Neural cell (in vitro differentiated cells): ENCODE results near the gene HOXD3. TPM values are rescaled to one million over a fixed set of nuclear protein-coding genes. Genes with fewer than 3 reads are reported as not detected.

ENCODE experiments used
- H2AFZ ChIP-seq: fragments of 200-600, 300-800 bp; sonication (generic), shearing (Covaris generic); 2 replicates; pipeline ENCODE4 v1.6.0; 2014; ENCODE audit warnings: low read depth, mild to moderate bottlenecking, antibody characterized with exemption, low read length, moderate library complexity
- H3F3A ChIP-seq: fragments of 200-600 bp; shearing (Covaris generic); 2 replicates; pipeline ENCODE4 v1.6.1; 2016; ENCODE audit warnings: mild to moderate bottlenecking, moderate library complexity, mixed read lengths, antibody characterized with exemption, low read length; ENCODE audit not compliant: insufficient read depth, poor library complexity, severe bottlenecking
- H3K27ac ChIP-seq: fragments of 200-600, 300-800 bp; sonication (generic), shearing (Covaris generic); 2 replicates; pipeline ENCODE4 v1.5.1; 2014; ENCODE audit warnings: mild to moderate bottlenecking, low read length, moderate library complexity
- H3K27me3 ChIP-seq: fragments of 300-800, 200-600 bp; sonication (generic), shearing (Covaris generic); 2 replicates; pipeline ENCODE4 v1.6.0; 2014; ENCODE audit warnings: mild to moderate bottlenecking, low read depth, low read length, moderate library complexity; ENCODE audit not compliant: insufficient read depth
- H3K36me3 ChIP-seq: fragments of 300-800, 200-600 bp; sonication (generic), shearing (Covaris generic); 2 replicates; pipeline ENCODE4 v1.5.1; 2014; ENCODE audit warnings: mild to moderate bottlenecking, antibody characterized with exemption, low read length, moderate library complexity; ENCODE audit not compliant: insufficient read depth
- H3K4me2 ChIP-seq: fragments of 300-800, 200-600 bp; sonication (generic), shearing (Covaris generic); 2 replicates; pipeline ENCODE4 v1.6.0; 2014; ENCODE audit warnings: mild to moderate bottlenecking, low read length
- H3K4me3 ChIP-seq: fragments of 300-800, 200-600 bp; sonication (generic), shearing (Covaris generic); 2 replicates; pipeline ENCODE4 v1.5.1; 2014; ENCODE audit warnings: mild to moderate bottlenecking, low read length, moderate library complexity
- H3K79me2 ChIP-seq: fragments of 200-600 bp; shearing (Covaris generic); replicated peaks from 2 replicates; pipeline ENCODE4 v1.6.0; 2014; ENCODE audit warnings: mild to moderate bottlenecking, low read length, moderate library complexity; ENCODE audit not compliant: insufficient read depth
- H3K9ac ChIP-seq: fragments of 300-800, 200-600 bp; sonication (generic), shearing (Covaris generic); 2 replicates; pipeline ENCODE4 v1.6.1; 2016; ENCODE audit warnings: mild to moderate bottlenecking, low read length, mixed read lengths
- H3K9me2 ChIP-seq: fragments of 200-600 bp; shearing (Covaris generic); 2 replicates; pipeline ENCODE4 v1.6.1; 2016; ENCODE audit warnings: mild to moderate bottlenecking, low read length, mixed read lengths; ENCODE audit not compliant: insufficient read depth
- H3K9me3 ChIP-seq: fragments of 200-600, 300-800 bp; sonication (generic), shearing (Covaris generic); 2 replicates; pipeline ENCODE4 v1.6.1; 2016; ENCODE audit warnings: mild to moderate bottlenecking, mixed run types, low read length, moderate library complexity, mixed read lengths
- H4K20me1 ChIP-seq: fragments of 200-600 bp; shearing (Covaris generic); 2 replicates; pipeline ENCODE4 v1.6.1; 2016; ENCODE audit warnings: mild to moderate bottlenecking, mixed run types; ENCODE audit not compliant: insufficient read depth
- CTCF ChIP-seq: fragments of 450-650 bp; IDR thresholded peaks from 2 replicates; pipeline ENCODE4 v1.5.1; 2014; ENCODE audit warnings: antibody characterized with exemption, mild to moderate bottlenecking, moderate library complexity; ENCODE audit not compliant: poor library complexity, severe bottlenecking
- EP300 ChIP-seq: fragments of 450-650 bp; conservative IDR thresholded peaks from 2 replicates; pipeline ENCODE4 v1.6.1; 2014; ENCODE audit warnings: antibody characterized with exemption, mild to moderate bottlenecking, moderate library complexity; ENCODE audit not compliant: poor library complexity, severe bottlenecking
- EZH2 ChIP-seq: fragments of 200-600, 300-800 bp; shearing (Covaris generic), sonication (generic); IDR thresholded peaks from 2 replicates; pipeline ENCODE4 v1.6.1; 2014; ENCODE audit warnings: antibody characterized with exemption, low read length, borderline replicate concordance, mild to moderate bottlenecking; ENCODE audit not compliant: insufficient read depth, poor library complexity, severe bottlenecking
- RAD21 ChIP-seq: fragments of 450-650 bp; conservative IDR thresholded peaks from 2 replicates; pipeline ENCODE4 v1.6.1; 2014; ENCODE audit warnings: antibody characterized with exemption, mild to moderate bottlenecking, moderate library complexity
- REST ChIP-seq: IDR thresholded peaks from 2 replicates; pipeline ENCODE4 v1.6.1; 2012; ENCODE audit warnings: borderline replicate concordance
- SMC3 ChIP-seq: fragments of 450-650 bp; conservative IDR thresholded peaks from 2 replicates; pipeline ENCODE4 v1.6.1; 2014; ENCODE audit warnings: antibody characterized with exemption, mild to moderate bottlenecking, moderate library complexity; ENCODE audit not compliant: poor library complexity
- TAF1 ChIP-seq: IDR thresholded peaks from 2 replicates; pipeline ENCODE4 v1.6.1; 2012; ENCODE audit warnings: low read depth
- polyA plus RNA-seq: library from polyadenylated mRNA; depleted of rRNA; stranded (reverse); fragments of >200 nt; gene quantifications from 2 replicates; pipeline ENCODE4 v1.2.3, GENCODE V29; 2014

HOXD3 gene
- polyA plus RNA-seq, 1 donor from 2014 or later = not detected

- no peaks in the 10 kb centered on the region for H3K79me2 ChIP-seq
- peaks cover 100% of the 10 kb centered on the region for H3K27me3 ChIP-seq
- no peak overlapping the region for H3K4me2 ChIP-seq
- peaks cover 23% of the 10 kb centered on the region for H3K9me3 ChIP-seq
- TF ChIP-seq RAD21 (no peak), TAF1 (no peak), EZH2 (no peak), EP300 (no peak), CTCF (no peak), REST (no peak)
- no peak overlapping the region for H3K27ac ChIP-seq
- no peaks in the 10 kb centered on the region for H4K20me1 ChIP-seq
- no peaks in the 10 kb centered on the region for H3K36me3 ChIP-seq
- H2AFZ ChIP-seq = no peak overlapping the region
- H3K9me2 ChIP-seq = no peaks in the 10 kb centered on the region
- H3F3A ChIP-seq = no peaks in the 10 kb centered on the region
- no peak overlapping the region for H3K4me3 ChIP-seq
- H3K9ac ChIP-seq = no peak overlapping the region
Measured at GRCh38 chr2:176160986-176161824, 4.1 kb downstream of the HOXD3 start.

GRCh38 chr2:176161825-176162626, 4.9 kb downstream of the HOXD3 start:
- no peak overlapping the region for H3K4me2 ChIP-seq
- no peak overlapping the region for H2AFZ ChIP-seq

More at GRCh38 chr2:176161825-176162626, 4.9 kb downstream of the HOXD3 start:
- Histone ChIP-seq H3F3A (no peaks in the 10 kb centered on the region), H3K27ac (no peak overlapping the region), H3K9me3 (peaks cover 23% of the 10 kb centered on the region), H3K9ac (no peak overlapping the region), H3K9me2 (no peaks in the 10 kb centered on the region), H3K4me3 (no peak overlapping the region), H3K79me2 (no peaks in the 10 kb centered on the region), H3K27me3 (peaks cover 100% of the 10 kb centered on the region), H4K20me1 (no peaks in the 10 kb centered on the region), H3K36me3 (no peaks in the 10 kb centered on the region)
- TF ChIP-seq EP300 (no peak), RAD21 (no peak), SMC3 (no peak), TAF1 (no peak)
